Fibroblast of lung (primary cell): ENCODE results near the gene MATN4. TPM values are rescaled to one million over a fixed set of nuclear protein-coding genes. Genes with fewer than 3 reads are reported as not detected.

Source experiments
- DNase-seq, 2 donors: peaks; one replicate each; pipeline versions ENCODE4 v3.0.0 to v3.0.0-alpha.2; 2010; ENCODE audit warnings: low read depth in 2 of 2
- H2AFZ ChIP-seq: 2 replicates; pipeline ENCODE4 v1.5.1; 2012; ENCODE audit warnings: low read length, control low read depth, inconsistent platforms
- H3K27ac ChIP-seq: 2 replicates; pipeline ENCODE4 v1.5.1; 2011; ENCODE audit warnings: low read length, control low read depth; ENCODE audit not compliant: insufficient read depth
- H3K27me3 ChIP-seq: 2 replicates; pipeline ENCODE4 v1.5.1; 2011; ENCODE audit warnings: mild to moderate bottlenecking, low read length; ENCODE audit not compliant: control insufficient read depth, insufficient read depth
- H3K36me3 ChIP-seq: 2 replicates; pipeline ENCODE4 v1.5.1; 2011; ENCODE audit warnings: low read length; ENCODE audit not compliant: control insufficient read depth, insufficient read depth
- H3K4me1 ChIP-seq: 2 replicates; pipeline ENCODE4 v1.5.1; 2011; ENCODE audit warnings: low read length; ENCODE audit not compliant: control insufficient read depth, insufficient read depth; ENCODE audit errors: extremely low read depth
- H3K4me2 ChIP-seq: 2 replicates; pipeline ENCODE4 v1.5.1; 2011; ENCODE audit warnings: low read length, control low read depth; ENCODE audit not compliant: insufficient read depth; ENCODE audit errors: extremely low read depth
- H3K4me3 ChIP-seq, 4 experiments: fragments of 200-600 bp in 1 of 4; sonication (generic) in 1 of 4; replicated peaks in 1 of 4; 2 replicates each; pipeline ENCODE4 v1.5.1; 2011 to 2016; ENCODE audit warnings: low read length in 4 of 4, low read depth in 3 of 4, mild to moderate bottlenecking in 3 of 4, control low read depth in 2 of 4, inconsistent platforms in 1 of 4, mixed read lengths in 1 of 4; ENCODE audit not compliant: insufficient read depth in 1 of 4; ENCODE audit errors: control extremely low read depth in 1 of 4
- H3K79me2 ChIP-seq: 2 replicates; pipeline ENCODE4 v1.5.1; 2012; ENCODE audit warnings: mild to moderate bottlenecking, low read length, inconsistent platforms; ENCODE audit not compliant: control insufficient read depth, insufficient read depth
- H3K9ac ChIP-seq: 2 replicates; pipeline ENCODE4 v1.5.1; 2011; ENCODE audit warnings: mild to moderate bottlenecking, low read length, control low read depth; ENCODE audit not compliant: insufficient read depth
- H3K9me3 ChIP-seq: 2 replicates; pipeline ENCODE4 v1.5.1; 2012; ENCODE audit warnings: low read depth, low read length; ENCODE audit not compliant: control insufficient read depth, insufficient read depth
- H4K20me1 ChIP-seq: 2 replicates; pipeline ENCODE4 v1.5.1; 2011; ENCODE audit warnings: low read length; ENCODE audit not compliant: control insufficient read depth, insufficient read depth; ENCODE audit errors: extremely low read depth
- EZH2 ChIP-seq: IDR thresholded peaks from 2 replicates; pipeline ENCODE4 v1.5.1; 2012; ENCODE audit warnings: low read length, control low read depth, mild to moderate bottlenecking; ENCODE audit errors: missing control alignments
- polyA plus RNA-seq, 2 donors: library from polyadenylated mRNA; depleted of rRNA in 1 of 2; stranded (reverse) in 1 of 2; unstranded in 1 of 2; fragments of >200 nt; gene quantifications; 2 replicates each; pipeline ENCODE4 v1.2.1, GENCODE V29; 2011 to 2012; ENCODE audit warnings: missing spikeins in 1 of 2
- total RNA-seq: library from RNA; depleted of rRNA; stranded (reverse); fragments of >200 nt; gene quantifications from 2 replicates; pipeline ENCODE4 v1.2.1, GENCODE V29; 2014
- TF ChIP-seq, protein P1 (sequence below), 2 donors: IDR thresholded peaks in 1 of 2; conservative IDR thresholded peaks in 1 of 2; 1 replicate in 1 of 2; 2 replicates in 1 of 2; pipeline ENCODE4 v1.5.1; 2011 to 2012; ENCODE audit warnings: low read length in 2 of 2, control low read depth in 1 of 2, inconsistent platforms in 1 of 2, low read depth in 1 of 2, mild to moderate bottlenecking in 1 of 2

Gene MATN4
- total and polyA plus RNA-seq, 2 donors (not counting 1 experiment from before 2014, with no cell fraction given), result under 0.01 to 0.06 TPM

DNA sequence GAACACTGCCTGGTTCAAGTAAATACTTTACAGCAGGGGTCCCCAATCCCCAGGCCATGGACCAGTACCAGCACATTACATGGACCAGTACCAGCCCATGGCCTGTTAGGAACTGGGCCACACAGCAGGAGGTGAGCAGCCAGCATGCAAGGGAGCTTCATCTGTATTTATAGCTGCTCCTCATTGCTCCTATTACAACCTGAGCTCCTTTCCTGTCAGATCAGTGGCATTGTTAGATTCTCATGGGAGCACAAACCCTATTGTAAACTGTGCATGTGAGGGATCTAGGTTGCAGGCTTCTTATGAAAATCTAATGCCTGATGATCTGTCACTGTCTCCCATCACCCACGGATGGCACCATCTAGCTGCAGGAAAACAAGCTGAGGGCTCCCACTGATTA is 13.4 kb downstream of the MATN4 start:
- peaks cover 6% of the 10 kb centered on the region for H3K27me3 ChIP-seq
- H3K4me3 ChIP-seq, result no peak overlapping the region
- H4K20me1 ChIP-seq, result no peaks in the 10 kb centered on the region
- no peaks in the 10 kb centered on the region for H3K36me3 ChIP-seq
- H3K79me2 ChIP-seq, result no peaks in the 10 kb centered on the region
- TF ChIP-seq, protein P1, sequence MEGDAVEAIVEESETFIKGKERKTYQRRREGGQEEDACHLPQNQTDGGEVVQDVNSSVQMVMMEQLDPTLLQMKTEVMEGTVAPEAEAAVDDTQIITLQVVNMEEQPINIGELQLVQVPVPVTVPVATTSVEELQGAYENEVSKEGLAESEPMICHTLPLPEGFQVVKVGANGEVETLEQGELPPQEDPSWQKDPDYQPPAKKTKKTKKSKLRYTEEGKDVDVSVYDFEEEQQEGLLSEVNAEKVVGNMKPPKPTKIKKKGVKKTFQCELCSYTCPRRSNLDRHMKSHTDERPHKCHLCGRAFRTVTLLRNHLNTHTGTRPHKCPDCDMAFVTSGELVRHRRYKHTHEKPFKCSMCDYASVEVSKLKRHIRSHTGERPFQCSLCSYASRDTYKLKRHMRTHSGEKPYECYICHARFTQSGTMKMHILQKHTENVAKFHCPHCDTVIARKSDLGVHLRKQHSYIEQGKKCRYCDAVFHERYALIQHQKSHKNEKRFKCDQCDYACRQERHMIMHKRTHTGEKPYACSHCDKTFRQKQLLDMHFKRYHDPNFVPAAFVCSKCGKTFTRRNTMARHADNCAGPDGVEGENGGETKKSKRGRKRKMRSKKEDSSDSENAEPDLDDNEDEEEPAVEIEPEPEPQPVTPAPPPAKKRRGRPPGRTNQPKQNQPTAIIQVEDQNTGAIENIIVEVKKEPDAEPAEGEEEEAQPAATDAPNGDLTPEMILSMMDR (conservative IDR thresholded peaks at IDR 0.05 in 1 of 2, IDR thresholded peaks at IDR 0.05 in 1 of 2; ENCODE audit: low read depth in 1 of 2, low read length in 2 of 2), result no peak
- no peak overlapping the region for H3K9ac ChIP-seq
- H3K4me1 ChIP-seq, result peaks cover 2% of the 10 kb centered on the region
- H3K27ac ChIP-seq, result no peak overlapping the region
- no peak overlapping the region for H3K4me2 ChIP-seq
- H2AFZ ChIP-seq, result no peak overlapping the region
- no peak for DNase-seq
- H3K9me3 ChIP-seq, result no peaks in the 10 kb centered on the region

DNA sequence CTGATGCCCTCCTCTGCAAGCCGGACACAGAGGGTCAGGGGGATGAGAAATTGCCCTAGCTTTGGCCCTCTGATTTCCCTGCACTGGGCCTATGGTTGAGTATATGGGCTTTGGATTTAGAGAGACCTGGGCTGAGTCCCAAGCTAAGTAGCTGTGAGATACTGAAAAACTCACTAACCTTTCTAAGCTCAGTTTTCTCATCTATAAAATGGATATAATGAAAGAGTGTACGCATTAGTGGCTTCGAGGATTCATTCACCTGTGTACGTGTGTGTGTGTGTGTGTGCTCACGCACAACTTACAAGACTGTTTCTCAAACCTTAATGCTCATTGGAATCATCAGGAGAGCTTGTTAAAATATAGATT is 14.1 kb downstream of the MATN4 start:
- Histone ChIP-seq H3K9me3 (no peaks in the 10 kb centered on the region), H3K27ac (no peak overlapping the region), H4K20me1 (no peaks in the 10 kb centered on the region), H3K27me3 (peaks cover 7% of the 10 kb centered on the region), H3K4me1 (peaks cover 2% of the 10 kb centered on the region), H2AFZ (no peak overlapping the region), H3K36me3 (no peaks in the 10 kb centered on the region), H3K4me3 (peak overlapping the region in 3 of 4 experiments; percentile 9 to 63 (median 18)), H3K4me2 (peak overlapping the region; percentile 70), H3K9ac (no peak overlapping the region), H3K79me2 (no peaks in the 10 kb centered on the region)
- DNase-seq, result no peak
- TF ChIP-seq, protein P1 (conservative IDR thresholded peaks at IDR 0.05 in 1 of 2, IDR thresholded peaks at IDR 0.05 in 1 of 2; ENCODE audit: low read depth in 1 of 2, low read length in 2 of 2), result no peak
- no peak for TF ChIP-seq EZH2

DNA sequence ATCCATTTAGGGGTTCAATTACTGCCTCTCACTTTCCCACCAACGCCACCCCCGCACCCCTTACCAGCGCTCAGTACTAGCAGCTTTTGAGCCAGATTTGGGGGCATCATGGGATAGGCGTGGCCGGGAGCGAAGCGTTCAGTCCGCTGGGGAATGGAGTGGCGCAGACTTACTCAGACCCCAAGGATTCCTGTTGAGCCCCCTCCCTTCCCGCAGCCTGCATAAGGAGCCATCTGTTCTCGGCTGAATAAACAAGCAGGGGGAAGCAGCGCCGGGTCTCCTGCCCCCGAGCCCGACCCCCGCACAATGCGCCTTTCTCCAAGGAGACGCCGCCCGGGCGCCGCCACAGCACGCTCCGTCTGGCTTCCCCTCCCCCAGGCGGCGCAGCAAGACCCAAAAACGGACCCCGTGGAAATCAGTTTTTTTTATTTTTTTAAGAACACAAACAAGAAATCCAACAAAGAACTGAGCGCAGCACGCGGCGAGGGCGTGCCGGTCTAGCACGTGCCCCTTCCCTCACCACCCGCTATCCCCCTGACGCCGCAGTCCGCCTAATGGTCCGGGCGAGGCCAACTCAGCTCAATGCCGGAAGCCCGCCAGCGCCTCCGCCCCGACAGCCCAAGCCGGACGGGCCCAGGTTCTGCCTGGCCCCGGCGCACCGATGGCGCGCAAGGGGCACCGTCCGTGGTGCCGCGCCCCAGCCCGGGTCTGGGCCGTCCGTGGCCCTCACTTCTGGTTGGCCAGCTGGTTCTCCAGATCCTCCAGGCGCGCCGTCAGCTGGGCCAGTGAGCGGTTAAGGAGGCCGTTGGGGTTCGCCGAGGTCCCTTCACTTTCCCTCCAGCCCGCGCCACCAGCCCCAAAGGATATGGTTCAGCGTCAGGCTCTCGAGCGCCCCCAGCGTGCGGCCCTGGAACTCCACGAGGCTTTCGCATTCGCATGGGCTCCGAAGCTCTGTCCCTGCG is 14.8 kb downstream of the MATN4 start:
- Histone ChIP-seq H3K4me2 (peak overlapping the region; percentile 70), H3K36me3 (no peaks in the 10 kb centered on the region), H2AFZ (peak overlapping the region; percentile 67), H3K4me3 (peak overlapping the region; percentile 9 to 63 (median 36)), H3K27me3 (peaks cover 13% of the 10 kb centered on the region), H3K27ac (no peak overlapping the region), H3K9ac (peak overlapping the region; percentile 17), H3K79me2 (no peaks in the 10 kb centered on the region), H4K20me1 (no peaks in the 10 kb centered on the region), H3K9me3 (no peaks in the 10 kb centered on the region), H3K4me1 (peaks cover 2% of the 10 kb centered on the region)
- peak; percentile 52 to 67 for DNase-seq
- TF ChIP-seq, protein P1 (conservative IDR thresholded peaks at IDR 0.05 in 1 of 2, IDR thresholded peaks at IDR 0.05 in 1 of 2; ENCODE audit: low read depth in 1 of 2, low read length in 2 of 2), result peak; percentile 83 to 93
- TF ChIP-seq EZH2, result no peak
